Body of pancreas (tissue), 4 donors: ENCODE data around the gene RBM33.

Experiments
- CTCF ChIP-seq, 7 experiments: fragments of 450-650 bp in 4 of 7; fragments of 200-600 bp in 3 of 7; sonication (generic) in 3 of 7; IDR thresholded peaks; one replicate each; pipeline ENCODE4 v1.5.1; 2016 to 2019; ENCODE audit warnings: antibody characterized with exemption in 7 of 7
- POLR2A ChIP-seq, 3 donors: fragments of 450-650 bp; IDR thresholded peaks; one replicate each; pipeline ENCODE4 v1.6.1; 2016; ENCODE audit warnings: antibody characterized with exemption in 3 of 3, mild to moderate bottlenecking in 2 of 3

GRCh38 chr7:155816192-155816508 is 171.7 kb downstream of the RBM33 start:
- TF ChIP-seq POLR2A (IDR thresholded peaks at IDR 0.05) = no peak
- no peak for TF ChIP-seq CTCF (IDR thresholded peaks at IDR 0.05)
